ENCODE results near the gene CCDC88B. TPM values are rescaled to one million over a fixed set of nuclear protein-coding genes. Genes with fewer than 3 reads are reported as not detected.
A peak's percentile ranks its signal among the peaks of the same experiment; 100 is the strongest.

CCDC88B gene
- total RNA-seq, 1 donor from 2014 or later, result 4.5 TPM

DNA sequence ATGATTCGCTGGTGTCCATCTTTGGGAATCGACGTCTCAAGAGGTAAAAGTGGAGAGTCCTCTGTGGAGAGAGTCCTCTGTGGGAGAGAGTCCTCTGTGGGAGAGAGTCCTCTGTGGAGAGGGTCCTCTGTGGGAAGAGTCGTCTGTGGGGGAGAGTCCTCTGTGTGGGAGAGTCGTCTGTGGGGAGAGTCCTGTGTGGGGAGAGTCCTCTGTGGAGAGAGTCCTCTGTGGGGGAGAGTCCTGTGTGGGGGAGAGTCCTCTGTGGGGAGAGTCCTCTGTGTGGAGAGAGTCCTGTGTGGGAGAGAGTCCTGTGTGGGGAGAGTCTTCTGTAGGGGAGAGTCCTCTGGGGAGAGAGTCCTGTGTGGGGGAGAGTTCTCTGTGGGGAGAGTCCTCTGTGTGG is 19.0 kb upstream of the CCDC88B start:
- ATAC-seq, result no peak

DNA sequence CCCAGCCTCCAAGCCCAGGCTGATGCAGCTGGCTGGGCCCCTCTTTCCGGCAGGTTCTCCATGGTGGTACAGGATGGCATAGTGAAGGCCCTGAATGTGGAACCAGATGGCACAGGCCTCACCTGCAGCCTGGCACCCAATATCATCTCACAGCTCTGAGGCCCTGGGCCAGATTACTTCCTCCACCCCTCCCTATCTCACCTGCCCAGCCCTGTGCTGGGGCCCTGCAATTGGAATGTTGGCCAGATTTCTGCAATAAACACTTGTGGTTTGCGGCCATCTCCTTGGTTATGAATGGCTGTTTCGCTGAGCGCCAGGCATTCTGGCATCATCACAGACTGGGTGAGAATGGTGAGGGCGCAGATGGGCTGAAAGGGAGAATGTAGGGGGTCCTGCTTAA is 18.5 kb upstream of the CCDC88B start:
- peak; percentile 22 for ATAC-seq

DNA sequence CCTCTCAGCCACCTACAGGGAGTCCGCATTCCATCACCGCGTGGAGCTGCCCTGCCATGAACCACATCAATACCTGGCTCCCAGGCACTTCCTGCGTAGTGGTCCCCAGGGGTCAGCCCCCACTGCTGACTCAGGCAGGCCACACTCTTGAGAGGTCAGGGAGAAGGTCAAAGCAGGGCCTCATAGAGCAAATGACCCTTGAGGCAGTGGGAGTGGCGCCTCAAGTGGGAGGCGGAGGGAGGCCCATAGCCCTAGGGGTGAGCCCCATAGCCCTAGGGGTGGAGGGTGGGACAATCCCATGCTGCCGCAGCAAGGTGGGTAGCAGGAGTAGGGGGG is 17.1 kb upstream of the CCDC88B start:
- ATAC-seq, result no peak

DNA sequence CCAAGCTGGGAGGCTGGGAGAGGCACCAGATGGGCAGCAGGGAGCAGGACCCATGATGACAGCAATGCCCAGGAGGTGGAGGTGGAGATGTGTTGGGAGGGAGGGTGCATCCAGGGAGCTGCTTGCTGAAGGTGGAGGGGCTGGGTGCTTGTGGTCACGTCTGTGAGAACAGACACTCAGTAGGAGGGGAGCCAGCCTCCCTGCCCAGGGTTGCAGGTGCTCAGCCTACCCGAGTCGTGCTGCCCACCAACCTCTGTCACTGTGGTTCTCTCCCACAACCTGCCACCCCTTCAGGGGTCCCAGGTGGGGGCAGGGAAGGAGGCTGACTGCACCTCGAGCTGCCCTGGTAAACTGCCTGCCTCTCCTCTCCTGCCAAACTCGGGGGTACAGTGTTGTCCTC is 16.6 kb upstream of the CCDC88B start:
- no peak for ATAC-seq

DNA sequence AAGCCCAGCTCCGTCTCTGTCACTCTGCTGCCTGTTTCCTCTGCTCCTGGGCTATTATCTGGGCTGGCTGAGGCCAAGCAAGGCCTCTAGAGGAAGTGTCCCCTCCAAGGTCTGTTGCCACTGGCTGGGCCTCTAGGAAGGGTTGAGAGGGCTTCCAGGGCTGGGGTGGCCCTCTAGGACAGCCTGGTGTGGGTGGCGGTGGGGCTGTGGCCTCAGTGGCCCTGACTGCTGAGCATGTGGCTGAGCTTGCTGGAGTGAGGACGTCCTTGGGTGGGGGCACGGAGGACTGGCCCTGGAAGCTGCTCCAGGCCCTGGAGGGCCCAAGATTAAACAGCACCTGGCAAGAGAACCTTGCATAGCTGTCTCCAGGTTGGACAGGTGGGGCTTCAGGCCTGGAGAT is 16.0 kb upstream of the CCDC88B start:
- peak; percentile 0 for ATAC-seq

DNA sequence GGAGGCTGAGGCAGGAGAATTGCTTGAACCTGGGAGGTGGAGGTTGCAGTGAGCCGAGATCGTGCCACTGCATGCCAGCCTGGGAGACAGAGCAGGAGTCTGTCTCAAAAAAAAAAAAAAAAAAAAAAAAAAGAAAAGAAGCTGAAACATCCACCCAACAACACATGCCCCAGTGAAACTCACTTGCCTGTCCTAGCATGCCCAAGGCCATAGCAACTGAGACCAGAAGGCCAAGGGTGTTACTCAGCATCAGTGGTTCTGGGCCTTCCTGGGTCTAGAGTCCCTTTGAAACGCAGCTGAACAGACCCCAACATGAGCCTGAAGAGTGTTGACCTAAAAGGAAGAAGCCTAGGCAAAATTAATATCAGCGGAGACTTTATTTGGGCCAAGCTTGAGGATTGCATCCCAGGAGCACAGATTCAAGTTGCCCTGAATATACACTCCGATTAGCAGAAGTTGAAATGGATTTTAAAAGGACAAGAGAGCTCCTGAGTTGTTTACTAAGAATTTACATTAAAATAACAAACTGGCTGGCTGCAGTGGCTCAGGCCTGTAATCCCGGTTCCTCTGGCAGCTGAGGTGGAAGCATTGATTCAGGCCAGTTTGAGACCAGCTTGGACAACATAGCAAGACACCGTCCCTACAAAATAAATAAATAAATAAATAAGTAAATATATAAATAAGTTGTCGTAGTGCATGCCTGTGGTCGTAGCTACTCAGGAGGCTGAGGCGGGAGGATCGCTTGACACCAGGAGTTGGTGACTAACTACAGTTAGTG is 15.1 kb upstream of the CCDC88B start:
- ATAC-seq, result peak; percentile 73

DNA sequence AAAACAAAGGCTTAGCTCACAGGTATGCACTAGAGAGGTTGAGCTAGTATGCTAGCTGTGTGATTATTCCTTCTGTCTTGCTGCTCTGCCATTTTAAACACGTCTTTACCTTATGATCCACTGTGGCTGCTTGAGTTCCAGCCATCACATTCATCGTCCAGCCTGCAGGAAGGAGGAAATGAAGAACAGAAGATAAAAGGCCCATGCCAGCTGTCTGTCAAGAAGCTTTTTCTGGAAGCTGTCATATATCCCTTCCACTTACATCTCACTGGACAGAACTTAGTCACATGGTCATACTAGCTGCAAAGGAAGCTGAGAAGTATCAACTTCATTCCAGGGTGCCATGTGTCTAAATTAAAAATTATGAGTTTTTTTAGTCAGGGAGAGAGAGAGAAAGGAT is 12.6 kb upstream of the CCDC88B start:
- no peak for ATAC-seq

DNA sequence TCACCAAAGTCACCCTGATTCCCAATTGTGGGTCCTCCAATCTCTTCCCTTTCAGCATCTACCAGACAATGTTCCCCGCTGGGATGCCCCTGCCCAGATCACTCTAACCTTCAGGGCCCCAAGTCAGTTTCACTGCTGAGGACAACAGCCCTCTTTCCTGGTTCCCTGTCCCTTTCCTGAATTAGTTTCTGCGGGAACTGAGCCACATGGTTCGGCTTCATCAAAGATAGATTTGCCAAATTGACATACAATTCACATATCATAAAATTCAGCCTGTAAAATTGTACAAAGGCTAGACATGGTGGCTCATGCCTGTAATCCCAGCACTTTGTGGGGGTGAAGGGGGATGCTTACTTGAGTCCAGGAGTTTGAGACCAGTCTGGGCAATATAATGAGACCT is 12.0 kb upstream of the CCDC88B start:
- ATAC-seq, result no peak

DNA sequence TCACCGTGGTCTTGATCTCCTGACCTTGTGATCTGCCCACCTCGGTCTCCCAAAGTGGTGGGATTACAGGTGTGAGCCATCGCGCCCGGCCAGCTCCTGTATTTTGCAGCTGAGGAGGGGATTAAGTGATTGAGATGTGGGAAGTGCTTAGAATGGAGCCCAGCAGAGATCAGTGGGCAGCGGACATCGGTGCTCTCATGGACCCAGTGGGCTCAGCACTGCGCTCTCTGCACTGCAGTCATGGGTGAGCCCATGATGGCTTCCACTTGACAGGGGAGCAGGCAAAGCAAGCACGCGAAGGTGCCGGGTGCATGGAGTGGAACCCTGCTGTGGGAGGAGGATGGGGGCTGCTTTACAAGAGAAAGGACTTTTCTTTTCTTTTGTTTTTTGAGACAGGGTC is 9.1 kb upstream of the CCDC88B start:
- no peak for ATAC-seq

DNA sequence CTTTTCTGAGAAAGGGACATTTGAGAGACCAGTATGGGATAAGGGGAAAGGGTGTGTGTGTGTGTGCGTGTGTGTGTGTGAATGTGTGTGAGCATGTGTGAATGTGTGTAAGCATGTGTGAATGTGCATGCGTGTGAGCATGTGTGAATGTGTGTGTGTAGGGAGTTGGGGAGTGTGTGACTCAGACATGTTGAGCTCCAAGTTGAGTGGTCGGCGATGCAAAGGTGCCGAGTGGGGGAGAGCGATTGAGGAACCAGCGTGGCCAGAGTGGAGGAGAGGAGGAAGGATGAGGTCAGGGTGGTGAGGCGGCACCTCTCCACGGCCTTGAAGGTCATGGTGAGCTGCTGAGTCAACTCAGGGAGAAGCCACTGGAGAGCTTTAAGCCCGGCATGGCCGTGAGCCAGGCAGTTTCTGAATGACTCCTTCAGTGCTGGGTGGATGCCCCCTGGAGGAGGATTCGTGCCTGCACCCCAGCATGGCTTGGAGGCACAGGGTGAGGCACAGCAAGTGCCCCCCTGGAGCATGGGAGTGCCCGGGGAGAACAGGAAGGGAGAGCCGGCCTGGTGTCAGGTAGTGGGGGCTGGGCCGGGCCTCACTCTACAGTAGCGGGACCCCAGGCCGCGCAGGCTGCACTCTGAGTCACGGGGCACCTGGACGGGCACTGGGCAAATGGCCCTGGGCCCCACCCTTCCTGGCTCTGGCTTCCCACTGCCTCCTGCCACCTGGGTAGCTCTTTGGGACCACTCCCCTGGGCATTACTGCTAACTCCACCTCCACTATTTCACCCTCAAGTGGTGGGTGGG is 8.2 kb upstream of the CCDC88B start:
- ATAC-seq, result peak; percentile 83

DNA sequence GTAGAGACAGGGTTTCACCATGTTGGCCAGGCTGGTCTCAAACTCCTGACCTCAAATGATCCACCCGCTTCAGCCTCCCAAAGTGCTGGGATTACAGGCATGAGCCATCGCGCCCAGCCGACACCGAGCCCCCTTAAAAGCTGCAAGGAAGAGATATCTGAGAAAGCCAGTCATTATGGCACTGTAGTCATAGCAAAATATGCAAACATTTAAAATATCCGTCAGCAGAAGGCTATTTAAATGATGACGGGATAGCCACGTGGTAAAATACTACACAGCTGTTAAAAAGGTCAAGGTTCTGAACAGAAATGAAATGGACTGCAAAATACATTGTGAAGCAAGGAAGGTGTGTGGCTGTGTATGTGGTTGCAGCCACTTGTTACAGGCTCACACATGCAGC is 6.4 kb upstream of the CCDC88B start:
- ATAC-seq, result no peak

DNA sequence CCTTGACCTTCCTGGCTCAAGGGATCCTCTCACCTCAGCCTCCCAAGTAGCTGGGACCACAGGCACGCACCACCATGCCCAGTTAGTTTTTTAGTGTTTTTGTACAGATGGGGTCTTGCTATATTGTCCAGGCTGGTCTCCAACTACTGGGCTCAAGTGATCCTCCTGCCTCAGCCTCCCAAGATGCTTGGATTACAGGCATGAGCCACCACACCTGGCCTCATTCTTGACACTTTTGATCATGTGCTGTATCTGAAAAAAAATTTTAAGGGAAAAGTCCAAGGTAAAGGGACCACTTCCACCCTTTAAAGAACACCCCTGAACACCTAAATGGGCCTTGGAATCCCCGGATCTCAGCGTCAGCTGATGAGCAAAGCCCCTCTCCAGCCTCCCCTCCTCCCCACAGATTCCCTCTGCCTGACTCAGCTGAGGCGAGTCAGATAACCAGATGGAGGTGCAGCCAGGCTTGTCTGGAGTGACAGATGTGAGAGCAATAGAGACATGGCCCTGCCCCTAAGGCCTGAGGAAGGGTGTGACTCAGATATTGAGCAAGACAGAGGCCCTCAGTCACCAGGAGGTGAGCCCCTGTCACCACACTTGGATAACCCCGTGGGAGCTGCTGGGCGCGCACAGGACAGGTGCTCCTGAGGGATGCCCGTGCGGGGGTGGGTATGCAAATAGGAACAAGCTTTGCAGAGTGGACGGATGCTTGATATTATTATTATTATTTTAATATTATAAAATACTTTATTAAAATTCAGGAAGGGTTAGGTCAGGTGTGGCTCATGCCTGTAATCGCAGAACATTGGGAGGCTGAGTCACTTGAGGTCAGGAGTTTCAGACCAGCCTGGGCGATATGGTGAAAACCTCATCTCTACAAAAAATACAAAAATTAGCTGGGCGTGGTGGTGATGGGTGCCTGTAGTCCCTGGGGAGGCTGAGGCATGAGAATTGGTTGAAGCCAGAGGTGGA is 5.0 kb upstream of the CCDC88B start:
- ATAC-seq, result peak; percentile 91

DNA sequence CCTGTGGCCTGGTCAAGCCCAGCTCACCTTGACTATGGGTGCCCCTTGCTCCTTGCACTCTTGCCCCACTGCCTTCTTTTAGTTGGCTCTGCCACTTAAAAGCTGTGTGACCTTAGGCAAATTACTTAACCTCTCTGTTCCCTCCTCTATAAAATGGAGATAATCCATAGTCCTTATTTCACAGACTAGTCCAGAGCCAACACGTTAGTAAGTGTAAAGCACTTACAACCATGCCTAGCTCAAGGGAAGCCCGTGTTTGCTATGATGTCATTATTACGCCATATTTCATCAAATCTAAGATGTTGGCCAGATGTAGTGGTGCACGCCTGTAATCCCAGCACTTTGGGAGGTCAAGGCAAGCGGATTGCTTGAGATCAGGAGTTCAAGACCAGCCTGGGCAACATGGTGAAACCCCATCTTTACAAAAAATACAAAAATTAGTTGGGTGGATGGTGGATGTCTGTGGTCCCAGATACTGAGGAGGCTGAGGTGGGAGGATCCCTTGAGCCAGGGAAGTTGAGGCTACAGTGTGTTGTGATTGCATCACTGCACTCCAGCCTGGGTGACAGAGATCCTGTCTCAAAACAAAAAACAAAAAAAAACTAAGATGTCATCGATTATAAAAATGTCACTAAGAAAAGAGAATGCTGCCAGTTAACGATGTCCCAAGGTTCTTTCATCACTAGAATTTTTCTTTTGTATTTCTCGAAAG is 2.3 kb upstream of the CCDC88B start:
- no peak for ATAC-seq

DNA sequence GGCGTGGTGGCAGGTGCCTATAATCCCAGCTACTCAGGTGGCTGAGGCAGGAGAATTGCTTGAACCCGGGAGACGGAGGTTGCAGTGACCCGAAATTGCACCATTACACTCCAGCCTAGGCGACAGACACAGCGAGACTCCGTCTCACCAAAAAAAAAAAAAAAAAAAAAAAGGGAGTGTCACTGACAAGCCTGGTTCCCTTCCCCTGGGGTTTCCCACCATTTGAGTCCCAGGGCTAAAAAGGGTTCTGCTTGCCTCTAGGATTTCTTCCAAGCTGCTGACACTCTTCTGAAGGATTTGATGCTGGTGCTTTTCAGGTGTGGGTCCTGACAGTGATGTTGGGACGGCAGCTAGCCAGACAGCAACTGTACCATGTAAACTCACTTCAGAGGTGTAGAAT is 1.3 kb upstream of the CCDC88B start:
- no peak for ATAC-seq

DNA sequence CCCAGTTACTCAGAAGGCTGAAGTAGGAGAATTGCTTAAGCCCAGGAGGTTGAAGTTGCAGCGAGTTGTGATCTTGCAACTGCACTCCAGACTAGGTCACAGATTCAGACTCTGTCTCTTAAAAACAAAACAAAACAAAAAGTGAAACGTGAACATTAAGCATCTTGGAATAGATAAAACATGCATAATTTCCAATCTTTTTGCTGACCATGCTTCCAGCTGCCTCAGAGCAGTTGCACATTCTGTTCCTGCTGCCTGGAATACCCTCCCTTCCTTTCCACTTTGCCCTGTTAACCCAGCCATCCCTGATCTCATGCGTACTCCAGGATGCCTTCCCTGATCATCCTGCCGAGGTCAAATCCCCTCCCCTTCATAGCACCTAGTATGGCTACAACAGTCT is 718 bp upstream of the CCDC88B start:
- ATAC-seq, result no peak

DNA sequence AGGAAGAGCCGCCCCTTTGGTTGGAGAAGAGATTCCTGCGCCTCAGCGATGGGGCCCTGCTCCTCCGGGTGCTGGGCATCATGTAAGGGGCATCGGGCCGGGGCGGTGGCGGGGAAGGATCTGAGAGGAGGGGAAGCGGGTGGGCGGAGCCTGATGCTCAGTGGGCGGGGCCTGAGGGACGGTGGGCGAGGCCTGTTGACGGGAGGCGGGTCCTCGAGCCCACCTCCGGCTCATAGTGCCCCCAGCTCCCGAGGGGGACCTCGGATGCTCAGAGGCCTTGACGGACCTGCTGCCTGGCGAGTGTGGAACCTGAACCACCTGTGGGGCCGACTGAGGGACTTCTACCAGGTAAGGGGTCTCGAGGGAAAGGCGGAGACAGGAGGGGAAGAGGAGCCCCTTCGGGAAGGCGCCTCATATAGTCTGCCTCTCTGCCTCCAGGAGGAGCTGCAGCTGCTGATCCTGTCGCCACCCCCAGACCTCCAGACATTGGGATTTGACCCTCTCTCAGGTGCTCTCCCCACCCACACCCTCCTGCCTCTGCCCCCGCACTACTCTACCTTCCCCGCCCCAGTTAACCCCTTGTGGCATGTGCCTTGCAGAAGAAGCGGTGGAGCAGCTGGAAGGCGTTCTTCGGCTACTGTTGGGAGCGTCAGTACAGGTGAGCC is 799 bp downstream of the CCDC88B start:
- no peak for ATAC-seq

DNA sequence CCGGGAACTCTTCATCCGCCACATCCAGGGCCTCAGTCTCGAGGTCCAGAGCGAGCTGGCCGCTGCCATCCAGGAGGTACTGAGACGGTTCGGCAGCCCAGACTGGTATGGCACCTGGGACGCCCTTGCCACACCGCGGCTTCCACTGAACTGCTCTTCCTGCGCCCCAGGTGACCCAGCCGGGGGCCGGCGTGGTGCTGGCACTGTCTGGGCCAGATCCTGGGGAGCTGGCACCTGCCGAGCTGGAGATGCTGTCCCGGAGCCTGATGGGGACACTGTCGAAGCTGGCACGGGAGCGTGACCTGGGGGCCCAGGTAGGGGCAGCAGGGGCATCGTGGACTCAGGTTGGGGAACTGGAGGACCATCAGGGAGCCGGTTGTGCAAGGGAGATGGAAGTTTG is 1.4 kb downstream of the CCDC88B start:
- no peak for ATAC-seq

DNA sequence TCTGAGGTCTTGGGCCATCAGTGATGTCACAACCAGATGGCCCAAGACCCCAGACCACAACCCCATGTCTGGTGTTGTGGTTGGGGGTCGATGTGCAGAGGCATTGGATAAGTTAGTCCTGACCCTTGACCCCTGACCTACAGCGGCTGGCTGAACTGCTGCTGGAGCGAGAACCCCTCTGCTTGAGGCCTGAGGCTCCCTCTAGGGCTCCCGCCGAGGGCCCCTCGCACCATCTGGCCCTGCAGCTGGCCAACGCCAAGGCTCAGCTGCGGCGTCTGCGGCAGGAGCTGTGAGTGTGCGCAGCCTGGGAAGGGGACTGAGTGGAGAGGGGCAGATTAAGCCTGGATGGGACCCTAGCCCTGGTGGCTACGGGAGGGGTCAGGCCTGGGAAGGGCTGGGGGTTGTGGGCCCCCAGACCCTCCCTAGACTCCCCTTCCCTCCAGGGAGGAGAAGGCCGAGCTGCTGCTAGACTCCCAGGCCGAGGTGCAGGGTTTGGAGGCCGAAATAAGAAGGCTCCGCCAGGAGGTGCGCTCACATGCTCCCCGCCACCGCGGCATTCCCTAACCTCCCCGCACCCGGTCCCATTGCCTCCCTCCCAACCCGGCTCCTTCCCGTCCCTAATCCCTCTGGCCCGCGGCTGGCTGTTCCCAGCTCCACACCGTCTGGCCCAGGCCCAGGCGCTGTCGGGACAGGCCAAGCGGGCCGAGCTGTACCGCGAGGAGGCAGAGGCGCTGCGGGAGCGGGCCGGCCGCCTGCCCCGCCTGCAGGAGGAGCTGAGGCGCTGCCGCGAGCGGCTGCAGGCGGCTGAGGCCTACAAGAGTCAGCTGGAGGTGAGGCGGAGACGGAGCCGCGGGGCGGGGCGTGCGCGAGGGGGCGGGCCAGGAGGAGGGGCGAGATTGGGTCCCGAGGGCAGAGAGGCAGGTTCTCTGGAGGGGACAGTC is 2.1 kb downstream of the CCDC88B start:
- peak; percentile 85 for ATAC-seq

DNA sequence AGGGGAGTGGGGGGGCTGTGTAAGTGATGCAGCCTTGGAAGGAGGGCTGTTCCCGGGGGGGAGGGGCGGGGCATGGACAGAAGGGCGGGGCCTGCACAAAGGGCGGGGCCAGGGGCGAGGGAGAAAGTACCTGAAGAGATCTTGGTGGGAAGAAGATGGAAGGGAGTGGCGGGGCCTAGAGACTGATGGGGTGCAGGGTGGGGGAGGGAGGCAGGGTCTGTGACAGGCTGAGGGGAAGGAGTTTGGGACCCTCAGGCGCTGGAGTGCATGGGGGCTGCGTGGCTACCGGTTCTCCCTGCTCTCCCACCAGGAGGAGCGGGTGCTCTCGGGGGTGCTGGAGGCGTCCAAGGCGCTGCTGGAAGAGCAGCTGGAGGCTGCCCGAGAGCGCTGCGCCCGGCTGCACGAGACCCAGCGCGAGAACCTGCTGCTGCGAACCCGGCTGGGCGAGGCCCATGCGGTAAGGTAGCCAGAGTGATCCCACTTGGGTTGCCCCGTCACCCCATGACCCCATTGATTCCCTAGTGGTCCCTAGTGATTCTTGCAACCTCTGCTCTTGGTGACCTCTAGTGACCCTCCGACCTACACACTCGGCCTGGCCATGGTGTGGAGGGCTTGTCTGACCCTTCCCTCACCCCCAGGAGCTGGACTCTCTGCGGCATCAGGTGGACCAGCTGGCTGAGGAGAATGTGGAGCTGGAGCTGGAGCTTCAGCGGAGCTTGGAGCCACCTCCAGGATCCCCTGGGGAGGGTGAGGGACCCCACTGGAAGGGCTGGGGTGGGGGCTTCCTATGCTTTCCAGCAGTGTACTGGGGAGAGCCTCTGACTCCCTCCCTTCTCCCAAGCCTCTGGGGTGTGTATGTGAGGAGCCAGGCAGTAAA is 3.1 kb downstream of the CCDC88B start:
- ATAC-seq, result no peak

All from esophagus mucosa (tissue), 1 donor.